ENCODE data around the gene MAGEA9B.
"Not testable (repeated sequence)": the region's sequence is repeated elsewhere in the genome, so short reads cannot be mapped to it uniquely, and the experiment has no call there.

Gene MAGEA9B

DNA sequence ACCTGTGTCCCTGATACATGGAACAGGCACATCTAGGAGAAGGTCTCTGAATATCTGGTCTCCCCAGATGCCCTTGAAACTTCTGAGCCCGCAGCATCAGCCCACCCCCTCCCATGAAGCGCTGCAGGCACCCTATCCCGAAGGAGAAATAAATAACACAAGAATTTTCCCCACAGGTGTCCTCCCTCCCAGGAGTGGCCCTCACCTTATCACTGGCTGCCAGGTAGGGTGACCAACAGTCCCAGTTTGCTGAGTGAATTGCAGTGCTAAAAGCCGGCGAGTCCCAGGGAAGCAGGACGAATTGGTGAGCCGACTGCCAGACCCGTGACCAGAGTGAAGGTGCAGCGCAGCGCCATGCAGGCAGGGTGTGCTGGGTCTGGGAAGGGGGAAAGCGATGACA lies 53.3 kb downstream of the MAGEA9B start:
- DNase-seq = not testable (repeated sequence)

DNA sequence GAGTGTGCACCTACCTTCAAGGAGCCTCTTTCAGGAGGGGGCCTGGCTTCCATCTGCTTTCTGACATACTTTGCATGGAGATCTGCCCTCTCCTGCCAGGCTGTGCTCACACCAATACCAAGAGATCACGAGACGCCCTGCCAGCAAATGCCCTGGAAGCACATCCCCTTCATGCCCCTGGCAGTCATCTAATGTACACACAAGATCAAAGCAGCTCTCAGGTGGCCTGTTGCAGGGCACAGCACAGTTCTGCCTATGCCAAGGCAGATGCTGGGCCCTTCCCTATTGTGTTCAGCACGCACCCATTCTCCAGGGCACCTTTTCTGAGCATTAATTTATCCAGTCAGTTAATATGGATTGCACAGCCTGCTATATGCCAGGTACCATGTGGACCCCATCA lies 54.4 kb downstream of the MAGEA9B start:
- DNase-seq = not testable (repeated sequence)

Data from activated CD4-positive, alpha-beta T cell treated with anti-CD3 and anti-CD28 coated beads, Interleukin-2, amount 50 U/mL, for 16 hours (primary cell).